Adrenal gland (tissue), 12 donors: ENCODE data around the gene KRT77. TPM values are rescaled to one million over a fixed set of nuclear protein-coding genes. Genes with fewer than 3 reads are reported as not detected.

Source experiments
- DNase-seq, 7 donors: peaks; one replicate each; pipeline ENCODE4 v3.0.0-alpha.2; 2019 to 2020
- H3K27ac ChIP-seq, 5 donors: fragments of 200-600 bp; sonication (generic) in 4 of 5; 1 replicate in 3 of 5; 2 replicates in 2 of 5; pipeline versions ENCODE4 v1.5.1 to v1.8.0; 2016 to 2020; ENCODE audit warnings: mild to moderate bottlenecking in 1 of 5
- H3K27me3 ChIP-seq: fragments of 200-600 bp; 2 replicates; pipeline ENCODE4 v1.8.0; 2021
- H3K36me3 ChIP-seq, 2 donors: fragments of 200-600 bp; replicated peaks in 1 of 2; 1 replicate in 1 of 2; 2 replicates in 1 of 2; pipeline versions ENCODE4 v1.5.1 to v1.8.0; 2018 to 2022
- H3K4me1 ChIP-seq, 2 donors: fragments of 200-600 bp; replicated peaks in 1 of 2; 1 replicate in 1 of 2; 2 replicates in 1 of 2; pipeline versions ENCODE4 v1.5.1 to v1.8.0; 2018 to 2021
- H3K4me3 ChIP-seq, 4 donors: fragments of 200-600 bp; sonication (generic) in 3 of 4; one replicate each; pipeline ENCODE4 v1.5.1; 2016 to 2018
- H3K9me3 ChIP-seq, 3 donors: fragments of 200-600 bp; sonication (generic) in 1 of 3; replicated peaks in 1 of 3; 1 replicate in 2 of 3; 2 replicates in 1 of 3; pipeline versions ENCODE4 v1.5.1 to v1.8.0; 2016 to 2021
- CTCF ChIP-seq, 6 experiments: fragments of 450-650 bp in 4 of 6; fragments of 200-600 bp in 2 of 6; sonication (generic) in 1 of 6; IDR thresholded peaks; 1 replicate in 5 of 6; 2 replicates in 1 of 6; pipeline versions ENCODE4 v1.5.1 to v1.8.0; 2016 to 2021; ENCODE audit warnings: antibody characterized with exemption in 6 of 6, mild to moderate bottlenecking in 2 of 6, moderate library complexity in 1 of 6
- POLR2A ChIP-seq, 2 donors: fragments of 450-650 bp; IDR thresholded peaks; one replicate each; pipeline ENCODE4 v1.6.1; 2017; ENCODE audit warnings: antibody characterized with exemption in 2 of 2, mild to moderate bottlenecking in 2 of 2, moderate library complexity in 1 of 2
- WGBS, 4 donors: extraction: QIAGEN DNeasy Blood & Tissue Kit in 2 of 4; methylation state at CpG; one replicate each; pipeline versions ENCODE4 v1.1.5 to v1.1.7; 2013 to 2017; 5-methylcytosine and 5-hydroxymethylcytosine counted together
- intact Hi-C, 2 donors: fragments of 100-400 bp; cut with DNase I; formaldehyde crosslinking; loops; one replicate each; pipeline versions ENCODE4 v1.14.1 to v1.15.0; 2022 to 2023
- polyA plus RNA-seq, 3 donors: library from polyadenylated mRNA; stranded (reverse); fragments of 200-250 nt in 2 of 3; fragments of 350-450 nt in 1 of 3; fragmentation: Illumina TruSeq in 1 of 3; extraction: RNeasy Lipid Tissue Mini Kit (QIAGEN cat#74804) in 1 of 3; gene quantifications; one replicate each; pipeline ENCODE4 v1.2.3, GENCODE V29; 2013 to 2014
- total RNA-seq, 9 donors: library from RNA; depleted of rRNA in 4 of 9; stranded (reverse); fragments of >200 nt in 4 of 9; fragments of 120-200 nt in 1 of 9; fragmentation: NEBNext Ultra II Directional in 1 of 9; extraction: Animal tissue kit (Norgen Biotek cat#: 25700) in 1 of 9; gene quantifications; one replicate each; pipeline versions ENCODE4 v1.1.0 to v1.2.4, GENCODE V29; 2013 to 2023
- donor health status: healthy with polysubstance abuse.
- donor health status: Bipolar disorder and iron deficiency.
- donor health status: DM: yes; HTN: yes; CAD: no.
- donor health status: DM: no; HTN: no; CAD: no.
- donor health status: DM: no; HTN: no; CAD: no.
- donor health status: DM: yes; HTN: yes; CAD: no.

KRT77 gene
- total and polyA plus RNA-seq, 12 donors = not detected

GRCh38 chr12:52697058-52697582 lies 6.2 kb downstream of the KRT77 start:
- H3K9me3 ChIP-seq = no peaks in the 10 kb centered on the region
- intact Hi-C loops = no loop called here
- H3K27ac ChIP-seq = no peak overlapping the region
- no peaks in the 10 kb centered on the region for H3K4me1 ChIP-seq
- DNase-seq = no peak
- WGBS, 4 donors = 33 to 81% (median 58%) methylated on average over 1 to 2 of the region's 2 CpGs
- TF ChIP-seq CTCF (IDR thresholded peaks at IDR 0.05) = no peak
- TF ChIP-seq POLR2A (IDR thresholded peaks at IDR 0.05) = no peak
- no peak overlapping the region for H3K4me3 ChIP-seq
- H3K27me3 ChIP-seq = peaks cover 3% of the 10 kb centered on the region
- no peaks in the 10 kb centered on the region for H3K36me3 ChIP-seq

GRCh38 chr12:52696588-52696987 lies 6.7 kb downstream of the KRT77 start:
- Histone ChIP-seq H3K36me3 (no peaks in the 10 kb centered on the region), H3K27ac (no peak overlapping the region), H3K27me3 (no peaks in the 10 kb centered on the region), H3K9me3 (no peaks in the 10 kb centered on the region), H3K4me1 (no peaks in the 10 kb centered on the region), H3K4me3 (no peak overlapping the region)
- no peak for TF ChIP-seq CTCF (IDR thresholded peaks at IDR 0.05)
- TF ChIP-seq POLR2A (IDR thresholded peaks at IDR 0.05) = no peak
- intact Hi-C loops = no loop called here
- 62 to 65% (median 64%) methylated on average over 3 of the region's 3 CpGs for WGBS, 4 donors
- DNase-seq = no peak

- Histone ChIP-seq H3K27me3 (peaks cover 14% of the 10 kb centered on the region), H3K27ac (no peak overlapping the region), H3K36me3 (no peaks in the 10 kb centered on the region), H3K9me3 (no peaks in the 10 kb centered on the region), H3K4me1 (peaks cover 0 to 9% of the 10 kb centered on the region in 2 donors), H3K4me3 (no peak overlapping the region)
- 69 to 89% (median 75%) methylated on average over 3 of the region's 3 CpGs for WGBS, 4 donors
- DNase-seq = no peak
- no peak for TF ChIP-seq CTCF (IDR thresholded peaks at IDR 0.05)
- no peak for TF ChIP-seq POLR2A (IDR thresholded peaks at IDR 0.05)
- intact Hi-C loops = no loop called here
These were observed 8.3 kb downstream of the KRT77 start for GRCh38 chr12:52695039-52695438.

GRCh38 chr12:52694151-52694550 lies 9.2 kb downstream of the KRT77 start:
- Histone ChIP-seq H3K9me3 (no peaks in the 10 kb centered on the region), H3K4me3 (no peak overlapping the region), H3K4me1 (peaks cover 0 to 9% of the 10 kb centered on the region in 2 donors), H3K27ac (no peak overlapping the region), H3K36me3 (no peaks in the 10 kb centered on the region), H3K27me3 (peaks cover 16% of the 10 kb centered on the region)
- TF ChIP-seq POLR2A (IDR thresholded peaks at IDR 0.05) (no peak), CTCF (IDR thresholded peaks at IDR 0.05) (no peak)
- DNase-seq = no peak
- intact Hi-C loops = no loop called here
- 76 to 88% (median 82%) methylated on average over 6 of the region's 6 CpGs for WGBS, 4 donors
